ENCODE measurements around the gene PHACTR1.

PHACTR1 gene

GRCh38 chr6:13261464-13261994 lies 545.0 kb downstream of the PHACTR1 start:
- peaks cover 6% of the 10 kb centered on the region; the same call in 1 of the 2 replicates for H3K9me3 ChIP-seq
- no peak for TF ChIP-seq Cebpa-rat (IDR thresholded peaks at IDR 0.05)
- peak overlapping the region; percentile 79 for H3K9ac ChIP-seq
- H3K4me1 ChIP-seq = peaks cover 82% of the 10 kb centered on the region
- peak overlapping the region; percentile 94 for H3K27ac ChIP-seq
- peak overlapping the region; percentile 88 for H3K4me2 ChIP-seq
- peak overlapping the region; percentile 55 for H3K4me3 ChIP-seq
- no peaks in the 10 kb centered on the region for H3K27me3 ChIP-seq
- no peaks in the 10 kb centered on the region for H4K20me1 ChIP-seq
- no peaks in the 10 kb centered on the region for H3K36me3 ChIP-seq

GRCh38 chr6:13262302-13263230 lies 546.0 kb downstream of the PHACTR1 start:
- Histone ChIP-seq H3K4me2 (peak overlapping the region; percentile 88), H3K27ac (peak overlapping the region; percentile 94), H3K27me3 (no peaks in the 10 kb centered on the region), H4K20me1 (no peaks in the 10 kb centered on the region), H3K9me3 (no peaks in the 10 kb centered on the region), H3K4me3 (peak overlapping the region; percentile 55), H3K9ac (peak overlapping the region; percentile 79), H3K4me1 (peaks cover 82% of the 10 kb centered on the region), H3K36me3 (no peaks in the 10 kb centered on the region)
- no peak for TF ChIP-seq Cebpa-rat (IDR thresholded peaks at IDR 0.05)

GRCh38 chr6:13263669-13264068 lies 547.1 kb downstream of the PHACTR1 start:
- Histone ChIP-seq H3K27me3 (no peaks in the 10 kb centered on the region), H4K20me1 (no peaks in the 10 kb centered on the region), H3K9ac (no peak overlapping the region), H3K4me2 (peak overlapping the region; percentile 88), H3K4me1 (peaks cover 82% of the 10 kb centered on the region), H3K27ac (peak overlapping the region; percentile 94; the same call in 1 of the 2 replicates), H3K36me3 (no peaks in the 10 kb centered on the region), H3K4me3 (no peak overlapping the region), H3K9me3 (no peaks in the 10 kb centered on the region)
- TF ChIP-seq Cebpa-rat (IDR thresholded peaks at IDR 0.05) = no peak

GRCh38 chr6:13267142-13267651 lies 550.6 kb downstream of the PHACTR1 start:
- H4K20me1 ChIP-seq = no peaks in the 10 kb centered on the region
- H3K9me3 ChIP-seq = no peaks in the 10 kb centered on the region
- no peak overlapping the region for H3K4me3 ChIP-seq
- H3K4me2 ChIP-seq = peak overlapping the region; percentile 56
- H3K27ac ChIP-seq = no peak overlapping the region
- H3K27me3 ChIP-seq = no peaks in the 10 kb centered on the region; the same call in 1 of the 2 replicates
- no peak for TF ChIP-seq Cebpa-rat (IDR thresholded peaks at IDR 0.05)
- H3K36me3 ChIP-seq = no peaks in the 10 kb centered on the region
- peaks cover 82% of the 10 kb centered on the region for H3K4me1 ChIP-seq
- H3K9ac ChIP-seq = no peak overlapping the region

- peak overlapping the region; percentile 56 for H3K4me2 ChIP-seq
- no peaks in the 10 kb centered on the region for H3K9me3 ChIP-seq
- peaks cover 66% of the 10 kb centered on the region for H3K4me1 ChIP-seq
- H3K27ac ChIP-seq = no peak overlapping the region
- no peak overlapping the region for H3K9ac ChIP-seq
- peaks cover 14% of the 10 kb centered on the region; the same call in 1 of the 2 replicates for H3K27me3 ChIP-seq
- no peaks in the 10 kb centered on the region for H4K20me1 ChIP-seq
- H3K36me3 ChIP-seq = no peaks in the 10 kb centered on the region
- no peak overlapping the region for H3K4me3 ChIP-seq
- TF ChIP-seq Cebpa-rat (IDR thresholded peaks at IDR 0.05) = no peak
These were observed 552.4 kb downstream of the PHACTR1 start for GRCh38 chr6:13268913-13269518.

DNA sequence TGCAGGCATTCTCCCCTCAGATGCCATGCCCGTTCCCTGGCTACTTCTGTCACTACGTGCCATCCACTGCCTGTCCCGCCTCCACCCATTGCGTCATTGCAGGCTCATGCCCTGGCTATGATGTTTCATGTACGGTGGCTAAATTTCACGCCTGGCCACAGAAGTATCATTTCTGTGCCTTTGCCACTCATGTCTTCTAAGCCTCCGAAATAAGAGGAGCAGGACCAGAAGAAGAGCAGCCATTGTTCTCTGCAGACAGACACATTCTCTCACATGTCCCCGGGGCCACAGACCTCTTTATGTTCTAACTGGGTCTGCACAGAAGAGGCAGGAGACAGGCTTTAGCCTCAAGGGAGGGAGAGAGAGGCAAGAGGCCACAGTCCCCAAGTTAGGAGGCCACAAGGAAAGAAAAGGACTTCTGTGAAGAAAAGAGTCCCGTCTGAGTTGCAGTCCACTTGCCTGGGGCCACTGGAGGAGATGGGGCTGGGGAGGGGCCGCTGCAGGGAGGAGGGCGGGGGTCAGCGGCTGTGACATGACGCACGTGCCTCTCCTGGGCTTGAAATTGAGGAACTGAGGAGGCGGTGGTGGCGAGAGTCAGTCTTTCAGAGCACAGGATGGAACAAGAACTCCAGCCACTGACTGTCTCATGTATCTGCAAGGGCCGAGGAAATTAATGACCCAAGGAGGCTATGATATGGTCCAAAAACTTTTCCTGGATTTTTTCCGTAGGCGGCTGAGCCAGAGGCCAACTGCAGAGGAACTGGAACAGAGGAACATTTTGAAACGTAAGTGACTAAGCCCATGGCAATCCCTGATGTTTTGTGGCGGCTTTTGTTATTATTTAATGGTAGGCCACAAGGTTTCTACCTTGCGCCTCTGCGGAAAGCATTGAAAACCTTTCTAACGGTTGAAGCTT lies 555.8 kb downstream of the PHACTR1 start:
- Histone ChIP-seq H3K27me3 (peaks cover 21% of the 10 kb centered on the region; the same call in 1 of the 2 replicates), H3K4me1 (peaks cover 74% of the 10 kb centered on the region), H3K36me3 (peaks cover 21% of the 10 kb centered on the region), H3K27ac (peak overlapping the region; percentile 88), H3K9me3 (no peaks in the 10 kb centered on the region), H3K4me3 (peak overlapping the region; percentile 78), H4K20me1 (peaks cover 26% of the 10 kb centered on the region), H3K9ac (peak overlapping the region; percentile 90), H3K4me2 (peak overlapping the region; percentile 86)
- TF ChIP-seq Cebpa-rat (IDR thresholded peaks at IDR 0.05) = peak; percentile 62

DNA sequence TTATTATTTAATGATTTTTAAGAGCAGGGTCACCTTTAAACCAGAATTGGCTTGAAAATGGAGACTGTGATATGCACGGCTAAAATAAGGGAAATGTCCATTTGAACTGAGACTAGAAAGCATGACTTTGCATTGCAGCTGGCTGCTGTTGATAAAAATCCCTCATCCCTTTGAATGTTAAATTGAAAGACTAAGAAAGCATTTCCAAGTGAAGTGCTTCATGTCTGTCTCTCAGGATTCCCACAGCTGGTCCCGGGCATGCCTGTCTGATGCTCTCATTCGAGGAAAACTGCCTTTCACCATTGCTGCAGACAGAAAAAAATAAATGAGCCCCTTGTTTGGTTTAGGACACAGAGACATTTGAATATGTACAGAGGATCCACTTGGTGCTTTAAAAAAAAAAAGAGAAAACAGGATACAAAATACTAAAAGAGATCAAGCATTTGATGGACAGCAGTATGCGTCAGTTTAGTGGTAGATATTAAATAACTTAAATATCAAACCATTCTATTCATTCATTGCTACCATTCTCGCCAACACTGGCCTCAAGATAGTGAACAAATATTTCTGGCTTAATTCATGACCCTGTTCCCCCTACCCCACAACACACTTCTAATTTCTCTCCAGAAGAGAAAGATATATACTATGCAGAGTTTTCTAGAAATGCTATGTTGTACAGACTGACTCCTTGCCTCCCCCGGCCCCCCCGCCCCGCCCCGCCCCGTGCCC lies 556.8 kb downstream of the PHACTR1 start:
- Histone ChIP-seq H3K4me1 (peaks cover 74% of the 10 kb centered on the region), H3K9me3 (no peaks in the 10 kb centered on the region), H3K4me3 (peak overlapping the region; percentile 78), H3K27me3 (peaks cover 21% of the 10 kb centered on the region; the same call in 1 of the 2 replicates), H3K27ac (peak overlapping the region; percentile 88), H3K4me2 (peak overlapping the region; percentile 86), H3K9ac (peak overlapping the region; percentile 90), H3K36me3 (peaks cover 31% of the 10 kb centered on the region), H4K20me1 (peaks cover 36% of the 10 kb centered on the region)
- no peak for TF ChIP-seq Cebpa-rat (IDR thresholded peaks at IDR 0.05)

DNA sequence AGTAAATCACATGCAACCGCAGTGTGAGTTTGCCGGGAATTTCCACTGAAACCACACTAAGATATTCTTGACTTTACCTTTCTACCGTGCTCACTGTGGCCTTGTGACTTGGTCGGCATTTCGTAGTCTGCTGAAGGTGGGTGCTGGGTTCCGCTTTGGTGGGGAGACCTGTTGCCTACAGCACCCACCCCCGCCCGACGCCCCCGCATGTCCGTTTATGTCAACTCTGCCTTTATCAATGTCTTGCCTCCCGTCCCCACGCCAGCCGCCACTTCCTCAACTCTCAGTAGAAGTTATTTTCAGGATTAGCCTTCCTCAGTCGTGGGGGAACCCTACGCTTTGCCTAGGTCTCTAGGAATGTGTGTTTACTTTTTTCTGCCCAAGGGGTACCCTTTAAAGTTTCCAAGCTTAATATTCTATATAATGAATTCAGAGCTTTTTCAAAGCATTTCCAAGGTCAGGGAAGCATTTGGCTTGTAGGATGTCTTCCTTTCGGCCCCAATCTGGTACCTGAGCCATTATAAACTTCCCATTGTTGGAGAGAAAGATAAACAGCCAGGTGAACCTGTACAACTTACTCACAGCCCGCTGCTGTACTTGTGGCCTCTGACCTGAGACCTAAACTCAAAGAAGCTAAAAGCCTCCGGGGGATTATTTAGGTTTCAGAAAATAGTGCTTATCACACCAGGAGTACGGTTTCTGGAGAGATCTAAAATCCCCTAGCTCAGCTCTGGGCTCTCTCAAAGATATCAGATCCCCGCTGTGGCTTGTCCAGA lies 557.6 kb downstream of the PHACTR1 start:
- peaks cover 21% of the 10 kb centered on the region; the same call in 1 of the 2 replicates for H3K27me3 ChIP-seq
- H3K9ac ChIP-seq = peak overlapping the region; percentile 90
- H3K36me3 ChIP-seq = peaks cover 38% of the 10 kb centered on the region
- H4K20me1 ChIP-seq = peaks cover 43% of the 10 kb centered on the region
- H3K9me3 ChIP-seq = no peaks in the 10 kb centered on the region
- H3K4me3 ChIP-seq = peak overlapping the region; percentile 78
- TF ChIP-seq Cebpa-rat (IDR thresholded peaks at IDR 0.05) = no peak
- peaks cover 74% of the 10 kb centered on the region for H3K4me1 ChIP-seq
- H3K4me2 ChIP-seq = peak overlapping the region; percentile 86
- H3K27ac ChIP-seq = peak overlapping the region; percentile 88
